Measurements from ENCODE around the gene TRAF2.

Gene TRAF2

DNA sequence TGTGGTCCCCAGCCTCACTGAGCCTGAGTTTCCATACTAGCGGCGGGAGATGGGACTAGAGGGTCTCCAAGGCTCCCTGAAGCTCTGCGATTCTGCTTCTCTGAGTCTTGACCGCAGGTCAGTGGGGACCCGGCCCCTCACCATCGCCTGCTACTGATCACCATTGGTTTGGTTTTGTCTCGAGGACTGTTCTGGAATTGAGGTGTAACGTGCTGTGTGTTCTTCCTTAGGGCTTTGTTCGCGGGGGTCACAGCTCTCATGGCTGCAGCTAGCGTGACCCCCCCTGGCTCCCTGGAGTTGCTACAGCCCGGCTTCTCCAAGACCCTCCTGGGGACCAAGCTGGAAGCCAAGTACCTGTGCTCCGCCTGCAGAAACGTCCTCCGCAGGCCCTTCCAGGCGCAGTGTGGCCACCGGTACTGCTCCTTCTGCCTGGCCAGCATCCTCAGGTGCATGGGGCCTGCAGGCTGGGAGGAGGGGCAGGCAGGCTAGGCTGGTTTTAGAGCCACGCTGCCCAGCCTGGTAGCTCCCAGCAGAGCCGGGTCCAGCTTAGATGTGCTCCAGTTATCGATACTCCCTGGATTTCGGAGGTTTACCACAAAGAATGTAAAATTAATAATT lies 12.3 kb downstream of the TRAF2 start:
- Histone ChIP-seq H3K27me3 (ENCODE audit: insufficient read depth, low read length) (no peaks in the 10 kb centered on the region), H3K36me3 (ENCODE audit: insufficient read depth, low read length) (peaks cover 52% of the 10 kb centered on the region), H3K4me3 (ENCODE audit: low read length) (no peak overlapping the region), H3K9me3 (ENCODE audit: insufficient read depth, low read depth, low read length) (no peaks in the 10 kb centered on the region), H3K9ac (ENCODE audit: low read depth, low read length) (no peak overlapping the region; the same call in 1 of the 2 replicates), H3K27ac (ENCODE audit: low read depth, low read length) (no peak overlapping the region), H3K4me1 (ENCODE audit: insufficient read depth, low read length) (no peaks in the 10 kb centered on the region; the same call in 1 of the 2 replicates)
- WGBS = 95% methylated on average over 20 of the region's 21 CpGs

DNA sequence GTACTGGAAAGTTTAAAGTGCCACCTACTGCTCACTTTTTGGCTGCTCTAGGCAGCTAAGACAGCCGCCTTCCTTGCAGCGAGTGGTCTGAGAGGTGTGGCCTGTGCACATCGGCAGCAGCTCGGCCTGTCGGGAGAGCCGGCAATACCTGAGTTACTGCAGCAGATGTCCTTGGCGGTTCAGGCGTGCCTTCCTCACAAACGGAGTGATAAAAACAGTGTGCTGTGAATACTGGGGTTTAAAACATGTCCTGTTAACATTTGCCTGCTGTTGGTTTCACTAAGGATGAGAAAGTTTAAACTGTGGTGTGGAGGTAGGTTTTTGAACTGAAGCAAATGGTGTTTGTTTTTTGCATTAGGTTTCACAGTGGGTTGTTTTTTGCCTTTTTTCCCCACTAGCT lies 12.9 kb downstream of the TRAF2 start:
- Histone ChIP-seq H3K4me1 (ENCODE audit: insufficient read depth, low read length) (no peaks in the 10 kb centered on the region; the same call in 1 of the 2 replicates), H3K27ac (ENCODE audit: low read depth, low read length) (no peak overlapping the region), H3K27me3 (ENCODE audit: insufficient read depth, low read length) (no peaks in the 10 kb centered on the region), H3K9ac (ENCODE audit: low read depth, low read length) (no peak overlapping the region), H3K36me3 (ENCODE audit: insufficient read depth, low read length) (peaks cover 55% of the 10 kb centered on the region), H3K9me3 (ENCODE audit: insufficient read depth, low read depth, low read length) (no peaks in the 10 kb centered on the region), H3K4me3 (ENCODE audit: low read length) (no peak overlapping the region)
- 89% methylated on average over 9 of the region's 9 CpGs for WGBS

DNA sequence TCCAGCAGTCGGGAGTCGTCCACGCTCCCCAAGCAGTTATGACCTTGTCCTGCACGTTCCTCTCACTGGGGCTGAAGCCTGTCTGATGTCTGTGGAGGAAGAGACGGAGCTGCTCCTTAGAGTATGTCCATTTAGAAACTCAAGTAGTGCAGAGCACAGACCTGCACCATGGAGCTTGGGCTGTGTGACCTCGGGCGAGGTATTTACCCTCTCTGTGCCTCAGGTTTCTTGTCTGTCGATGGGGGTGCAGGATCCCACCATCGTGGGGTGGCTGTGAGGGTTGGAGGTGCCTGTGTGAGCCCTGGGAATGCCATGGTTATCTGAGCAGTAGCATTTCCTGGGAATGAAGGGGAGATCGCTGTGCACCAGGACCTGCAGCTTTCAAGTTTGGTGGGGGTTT lies 14.2 kb downstream of the TRAF2 start:
- Histone ChIP-seq H3K4me1 (ENCODE audit: insufficient read depth, low read length) (no peaks in the 10 kb centered on the region; the same call in 1 of the 2 replicates), H3K36me3 (ENCODE audit: insufficient read depth, low read length) (peaks cover 63% of the 10 kb centered on the region), H3K9me3 (ENCODE audit: insufficient read depth, low read depth, low read length) (no peaks in the 10 kb centered on the region), H3K27ac (ENCODE audit: low read depth, low read length) (no peak overlapping the region), H3K4me3 (ENCODE audit: low read length) (no peak overlapping the region), H3K27me3 (ENCODE audit: insufficient read depth, low read length) (no peaks in the 10 kb centered on the region), H3K9ac (ENCODE audit: low read depth, low read length) (no peak overlapping the region)
- 93% methylated on average over 10 of the region's 10 CpGs for WGBS

DNA sequence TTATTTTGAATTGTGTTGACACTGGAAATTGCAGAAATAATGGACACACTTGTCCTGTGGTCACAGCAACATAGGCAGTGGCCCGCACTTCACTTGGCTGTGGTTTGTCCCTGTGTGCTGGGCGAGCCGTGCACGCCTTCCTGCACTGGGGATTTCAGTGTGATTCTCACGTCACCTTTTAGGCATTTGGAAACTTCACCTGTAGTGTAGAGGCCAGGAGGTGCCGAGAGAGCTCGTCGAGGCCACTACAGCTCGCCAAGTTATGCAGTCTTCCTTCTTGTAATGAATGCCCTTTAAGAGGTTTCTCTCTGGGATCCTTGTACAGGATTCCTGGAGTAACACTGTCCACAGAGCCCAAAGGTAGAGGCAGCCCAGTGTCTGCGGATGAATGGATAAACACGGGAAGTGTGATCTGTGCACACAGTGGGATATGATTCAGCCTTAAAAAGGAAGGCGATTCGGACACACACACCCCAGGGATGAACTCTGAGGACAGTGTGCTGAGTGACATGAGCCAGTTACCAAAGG lies 14.7 kb downstream of the TRAF2 start:
- WGBS = 94% methylated on average over 13 of the region's 13 CpGs
- peaks cover 66% of the 10 kb centered on the region for H3K36me3 ChIP-seq (ENCODE audit: insufficient read depth, low read length)
- H3K4me1 ChIP-seq (ENCODE audit: insufficient read depth, low read length) = no peaks in the 10 kb centered on the region; the same call in 1 of the 2 replicates
- H3K9ac ChIP-seq (ENCODE audit: low read depth, low read length) = no peak overlapping the region
- no peak overlapping the region for H3K4me3 ChIP-seq (ENCODE audit: low read length)
- H3K27ac ChIP-seq (ENCODE audit: low read depth, low read length) = no peak overlapping the region
- H3K27me3 ChIP-seq (ENCODE audit: insufficient read depth, low read length) = no peaks in the 10 kb centered on the region
- no peaks in the 10 kb centered on the region for H3K9me3 ChIP-seq (ENCODE audit: insufficient read depth, low read depth, low read length)

DNA sequence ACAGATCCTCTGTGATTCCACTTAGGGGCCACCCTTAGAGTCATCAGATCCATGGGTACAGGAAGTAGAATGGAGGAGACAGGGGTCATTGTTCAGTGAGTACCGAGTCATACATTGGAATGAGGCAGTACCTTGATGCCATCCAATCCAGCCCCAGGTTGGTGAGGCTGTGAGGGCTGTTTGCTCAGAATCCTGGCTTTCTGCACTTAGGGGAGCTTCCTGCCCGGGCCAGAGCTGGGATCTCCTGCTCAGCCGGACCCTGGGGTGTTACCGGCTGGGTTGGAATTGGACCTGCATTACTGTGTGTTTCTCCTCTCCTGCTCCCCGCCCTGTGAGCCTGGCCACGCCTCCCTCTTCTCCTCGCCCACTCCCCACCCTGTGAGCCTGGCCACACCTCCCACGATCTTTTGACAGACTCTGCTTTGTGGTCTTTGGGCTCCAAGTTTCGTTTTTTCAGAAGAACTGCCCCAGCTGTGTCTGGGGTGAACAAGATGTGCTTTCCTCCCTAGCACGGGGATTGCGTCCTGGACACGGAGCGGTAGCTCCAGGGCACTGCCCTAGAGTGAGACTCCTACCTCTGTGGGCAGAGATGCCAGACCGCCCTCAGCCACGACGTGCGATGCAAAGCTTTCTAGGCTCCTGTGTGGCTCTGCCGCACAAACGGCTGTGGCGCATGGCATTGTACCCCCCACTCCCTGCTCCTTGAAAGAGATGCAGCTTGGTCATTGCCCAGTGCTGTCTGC lies 15.4 kb downstream of the TRAF2 start:
- Histone ChIP-seq H3K9ac (ENCODE audit: low read depth, low read length) (no peak overlapping the region), H3K36me3 (ENCODE audit: insufficient read depth, low read length) (peaks cover 72% of the 10 kb centered on the region), H3K27ac (ENCODE audit: low read depth, low read length) (no peak overlapping the region), H3K27me3 (ENCODE audit: insufficient read depth, low read length) (no peaks in the 10 kb centered on the region), H3K4me3 (ENCODE audit: low read length) (no peak overlapping the region), H3K4me1 (ENCODE audit: insufficient read depth, low read length) (no peaks in the 10 kb centered on the region; the same call in 1 of the 2 replicates), H3K9me3 (ENCODE audit: insufficient read depth, low read depth, low read length) (no peaks in the 10 kb centered on the region)
- WGBS = 89% methylated on average over 20 of the region's 20 CpGs

GRCh38 chr9:136902259-136902821 lies 16.0 kb downstream of the TRAF2 start:
- Histone ChIP-seq H3K27me3 (ENCODE audit: insufficient read depth, low read length) (no peaks in the 10 kb centered on the region), H3K9me3 (ENCODE audit: insufficient read depth, low read depth, low read length) (no peaks in the 10 kb centered on the region), H3K27ac (ENCODE audit: low read depth, low read length) (no peak overlapping the region), H3K4me1 (ENCODE audit: insufficient read depth, low read length) (no peaks in the 10 kb centered on the region; the same call in 1 of the 2 replicates), H3K4me3 (ENCODE audit: low read length) (no peak overlapping the region), H3K36me3 (ENCODE audit: insufficient read depth, low read length) (peaks cover 78% of the 10 kb centered on the region), H3K9ac (ENCODE audit: low read depth, low read length) (no peak overlapping the region)
- WGBS = 94% methylated on average over 15 of the region's 15 CpGs

DNA sequence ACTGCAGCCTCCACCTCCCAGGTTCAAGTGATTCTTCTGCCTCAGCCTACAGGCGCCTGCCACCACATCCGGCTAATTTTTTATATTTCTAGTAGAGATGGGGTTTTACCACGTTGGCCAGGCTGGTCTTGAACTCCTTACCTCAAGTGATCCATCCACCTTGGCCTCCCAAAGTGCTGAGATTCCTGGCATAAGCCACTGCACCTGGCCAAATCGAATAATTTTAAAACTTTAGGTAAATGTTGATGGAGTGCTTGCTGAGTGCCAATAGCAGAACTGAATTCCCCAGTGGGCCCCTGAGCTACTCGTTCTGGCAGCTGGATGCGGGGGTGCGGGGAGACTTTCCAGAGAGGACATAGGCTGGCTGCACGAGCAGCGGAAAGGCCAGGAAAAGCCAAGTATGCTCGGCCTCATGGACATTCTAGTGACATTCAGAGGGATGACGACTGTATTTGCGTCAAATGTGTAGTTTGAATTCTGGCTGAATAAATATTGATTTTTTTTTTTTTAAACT lies 16.8 kb downstream of the TRAF2 start:
- H3K9me3 ChIP-seq (ENCODE audit: insufficient read depth, low read depth, low read length) = no peaks in the 10 kb centered on the region
- H3K36me3 ChIP-seq (ENCODE audit: insufficient read depth, low read length) = peaks cover 86% of the 10 kb centered on the region
- 97% methylated on average over 12 of the region's 12 CpGs for WGBS
- no peaks in the 10 kb centered on the region for H3K27me3 ChIP-seq (ENCODE audit: insufficient read depth, low read length)
- H3K4me3 ChIP-seq (ENCODE audit: low read length) = no peak overlapping the region
- no peak overlapping the region for H3K27ac ChIP-seq (ENCODE audit: low read depth, low read length)
- no peak overlapping the region for H3K9ac ChIP-seq (ENCODE audit: low read depth, low read length)
- no peaks in the 10 kb centered on the region; the same call in 1 of the 2 replicates for H3K4me1 ChIP-seq (ENCODE audit: insufficient read depth, low read length)

DNA sequence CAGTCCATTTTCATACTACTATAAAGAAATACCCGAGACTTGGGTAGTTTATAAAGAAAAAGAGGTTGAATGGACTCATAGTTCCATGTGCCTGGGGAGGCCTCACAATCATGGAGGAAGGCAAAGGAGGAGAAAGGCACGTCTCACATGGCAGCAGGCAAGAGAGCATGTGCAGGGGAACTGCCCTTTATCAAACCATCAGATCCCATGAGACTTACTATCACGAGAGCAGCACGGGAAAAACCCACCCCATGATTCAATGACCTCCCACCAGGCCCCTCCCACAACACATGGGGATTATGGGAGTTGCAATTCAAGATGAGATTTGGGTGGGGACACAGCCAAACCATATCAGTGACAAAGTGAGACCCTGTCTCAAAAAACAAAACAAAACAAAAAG lies 19.9 kb downstream of the TRAF2 start:
- Histone ChIP-seq H3K4me3 (ENCODE audit: low read length) (no peak overlapping the region), H3K4me1 (ENCODE audit: insufficient read depth, low read length) (no peaks in the 10 kb centered on the region; the same call in 1 of the 2 replicates), H3K27me3 (ENCODE audit: insufficient read depth, low read length) (no peaks in the 10 kb centered on the region), H3K9ac (ENCODE audit: low read depth, low read length) (no peak overlapping the region), H3K27ac (ENCODE audit: low read depth, low read length) (no peak overlapping the region), H3K36me3 (ENCODE audit: insufficient read depth, low read length) (peaks cover 81% of the 10 kb centered on the region), H3K9me3 (ENCODE audit: insufficient read depth, low read depth, low read length) (no peaks in the 10 kb centered on the region)
- WGBS = 94% methylated on average over 3 of the region's 4 CpGs

GRCh38 chr9:136907011-136907914 lies 20.9 kb downstream of the TRAF2 start:
- H3K36me3 ChIP-seq (ENCODE audit: insufficient read depth, low read length) = peaks cover 74% of the 10 kb centered on the region
- WGBS = 96% methylated on average over 29 of the region's 29 CpGs

DNA sequence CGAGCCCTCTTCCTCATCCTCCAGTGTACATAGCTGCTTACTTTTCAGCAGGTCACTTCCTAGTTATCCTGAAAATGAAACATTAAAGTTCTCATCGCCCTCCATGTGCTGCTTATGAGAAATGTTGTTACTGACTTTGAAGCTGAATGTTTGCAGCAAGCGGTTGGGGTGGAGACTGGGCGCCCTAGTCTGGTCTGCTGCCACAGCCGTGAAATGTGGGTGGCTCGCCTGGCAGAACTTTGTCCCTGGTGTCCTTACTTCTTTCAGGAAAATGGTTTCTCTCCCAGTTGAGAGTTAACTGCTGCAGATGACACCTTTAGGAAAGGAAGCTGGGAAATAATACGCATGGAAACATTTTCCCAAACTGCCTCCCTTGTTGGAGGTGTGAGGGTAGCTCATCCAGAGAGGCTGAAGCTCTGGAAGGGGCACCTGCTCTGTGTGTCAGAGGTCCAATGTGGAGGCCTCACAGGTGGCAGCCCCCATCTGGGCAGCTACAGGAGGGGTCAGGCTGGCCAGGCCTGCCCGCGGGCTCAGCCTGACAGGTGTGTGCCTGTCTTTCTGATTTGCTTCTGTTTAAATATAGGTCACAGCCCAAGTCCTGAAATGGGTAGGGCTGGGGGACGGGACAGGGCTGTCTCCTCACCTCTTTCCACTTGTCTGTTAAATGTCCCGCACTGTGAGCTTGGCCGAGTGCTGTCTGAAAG lies 24.0 kb downstream of the TRAF2 start:
- H3K4me1 ChIP-seq (ENCODE audit: insufficient read depth, low read length) = no peaks in the 10 kb centered on the region
- H3K4me3 ChIP-seq (ENCODE audit: low read length) = no peak overlapping the region
- H3K9me3 ChIP-seq (ENCODE audit: insufficient read depth, low read depth, low read length) = no peaks in the 10 kb centered on the region
- H3K27ac ChIP-seq (ENCODE audit: low read depth, low read length) = no peak overlapping the region
- H3K27me3 ChIP-seq (ENCODE audit: insufficient read depth, low read length) = no peaks in the 10 kb centered on the region
- 97% methylated on average over 12 of the region's 12 CpGs for WGBS
- peaks cover 75% of the 10 kb centered on the region for H3K36me3 ChIP-seq (ENCODE audit: insufficient read depth, low read length)
- no peak overlapping the region for H3K9ac ChIP-seq (ENCODE audit: low read depth, low read length)

More at GRCh38 chr9:136907011-136907914, 20.9 kb downstream of the TRAF2 start:
- Histone ChIP-seq H3K4me1 (ENCODE audit: insufficient read depth, low read length) (no peaks in the 10 kb centered on the region), H3K9me3 (ENCODE audit: insufficient read depth, low read depth, low read length) (no peaks in the 10 kb centered on the region), H3K9ac (ENCODE audit: low read depth, low read length) (no peak overlapping the region), H3K27me3 (ENCODE audit: insufficient read depth, low read length) (no peaks in the 10 kb centered on the region), H3K4me3 (ENCODE audit: low read length) (no peak overlapping the region), H3K27ac (ENCODE audit: low read depth, low read length) (no peak overlapping the region)
